ENCODE data around the gene BMPR1B.

- TF ChIP-seq CTCF (IDR thresholded peaks at IDR 0.05) (no peak), POLR2A (IDR thresholded peaks at IDR 0.05) (no peak), POLR2AphosphoS5 (IDR thresholded peaks at IDR 0.05) (no peak)
Measured at GRCh38 chr4:94890579-94890978, 132.8 kb downstream of the BMPR1B start.

Data from prostate gland (tissue), 2 donors.